AG04450 (cell line): ENCODE results near the gene TMPRSS11F. TPM values are rescaled to one million over a fixed set of nuclear protein-coding genes. Genes with fewer than 3 reads are reported as not detected.

ENCODE experiments used
- CTCF ChIA-PET: fragments of 300-600, 350-600 bp; formaldehyde crosslinking; extraction: SDS; loops from one replicate; lab custom pipeline; 2022; ENCODE audit warnings: antibody characterized with exemption, inconsistent platforms; lab: Charles Lee
- POLR2A ChIA-PET: fragments of 350-600 bp; formaldehyde crosslinking; extraction: SDS; loops from one replicate; lab custom pipeline; 2021; ENCODE audit warnings: antibody characterized with exemption, inconsistent platforms; lab: Yijun Ruan, JAX
- DNase-seq: peaks from one replicate; pipeline ENCODE4 v3.0.0-alpha.2; 2011; ENCODE audit warnings: low read depth, low spot score
- H3K27ac ChIP-seq: one replicate; pipeline ENCODE4 v1.5.1; 2012; ENCODE audit warnings: low read depth, low read length, control low read depth
- H3K27me3 ChIP-seq: one replicate; pipeline ENCODE4 v1.6.0; 2012; ENCODE audit warnings: low read length; ENCODE audit not compliant: control insufficient read depth, insufficient read depth
- H3K4me3 ChIP-seq: 2 replicates; pipeline ENCODE4 v1.5.1; 2011; ENCODE audit warnings: mild to moderate bottlenecking, low read depth, low read length, control low read depth
- H3K9me3 ChIP-seq: 2 replicates; pipeline ENCODE4 v1.5.1; 2012; ENCODE audit warnings: low read length; ENCODE audit not compliant: control insufficient read depth, insufficient read depth
- polyA plus RNA-seq: library from polyadenylated mRNA; depleted of rRNA; stranded (reverse); fragments of >200 nt; gene quantifications from 2 replicates; pipeline ENCODE4 v1.2.3, GENCODE V29; 2011
- TF ChIP-seq, protein P1 (sequence below): IDR thresholded peaks from 2 replicates; pipeline ENCODE4 v1.5.1; 2011; ENCODE audit warnings: low read depth, low read length, control low read depth, inconsistent platforms

The TMPRSS11F gene
- polyA plus RNA-seq, 1 experiment, result not detected

DNA sequence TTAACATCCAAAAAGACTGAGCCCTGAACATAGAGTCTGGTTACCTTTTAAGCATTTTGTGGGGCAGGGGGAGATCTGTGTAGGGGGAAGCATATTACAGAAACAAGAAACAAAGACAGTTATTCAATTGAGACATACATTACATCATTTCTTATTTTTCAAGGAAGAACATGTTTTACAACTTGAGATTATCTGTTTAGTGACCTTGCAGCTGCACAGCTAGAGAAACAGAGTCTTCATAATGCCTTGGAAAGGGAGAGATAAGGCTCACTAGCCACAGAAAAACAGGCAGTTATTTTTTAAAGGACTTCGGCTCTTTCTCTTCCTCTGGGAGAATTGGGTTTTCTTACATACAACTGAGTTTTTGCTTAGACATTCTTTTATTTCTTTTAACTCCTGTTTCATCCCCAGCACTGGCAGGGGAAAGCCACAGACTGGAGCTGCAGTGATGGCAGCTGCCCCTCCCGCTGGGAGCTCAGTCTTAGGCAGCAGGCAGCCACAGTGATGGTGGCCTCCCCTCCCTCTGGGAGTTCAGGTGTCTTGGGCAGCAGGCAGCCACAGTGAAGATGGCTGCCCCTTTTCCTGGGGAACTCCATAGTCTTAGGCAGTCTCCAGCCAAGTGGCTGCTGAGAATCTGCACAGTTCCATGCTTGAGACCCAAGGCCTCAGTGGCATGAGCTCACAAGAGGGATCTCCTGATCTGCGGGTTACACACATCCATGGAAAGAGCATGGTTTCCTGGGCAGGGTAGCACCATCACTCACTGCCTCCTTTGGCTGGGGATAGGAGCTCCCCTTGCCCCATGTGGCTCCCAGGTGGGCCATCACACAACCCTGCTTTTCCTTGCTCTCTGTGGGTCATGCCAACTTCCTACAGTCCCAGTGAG, 19.4 kb upstream of the TMPRSS11F start:
- Histone ChIP-seq H3K27me3 (no peaks in the 10 kb centered on the region), H3K9me3 (no peaks in the 10 kb centered on the region; the same call in 1 of the 2 replicates), H3K4me3 (no peak overlapping the region), H3K27ac (no peak overlapping the region)
- TF ChIP-seq, protein P1, sequence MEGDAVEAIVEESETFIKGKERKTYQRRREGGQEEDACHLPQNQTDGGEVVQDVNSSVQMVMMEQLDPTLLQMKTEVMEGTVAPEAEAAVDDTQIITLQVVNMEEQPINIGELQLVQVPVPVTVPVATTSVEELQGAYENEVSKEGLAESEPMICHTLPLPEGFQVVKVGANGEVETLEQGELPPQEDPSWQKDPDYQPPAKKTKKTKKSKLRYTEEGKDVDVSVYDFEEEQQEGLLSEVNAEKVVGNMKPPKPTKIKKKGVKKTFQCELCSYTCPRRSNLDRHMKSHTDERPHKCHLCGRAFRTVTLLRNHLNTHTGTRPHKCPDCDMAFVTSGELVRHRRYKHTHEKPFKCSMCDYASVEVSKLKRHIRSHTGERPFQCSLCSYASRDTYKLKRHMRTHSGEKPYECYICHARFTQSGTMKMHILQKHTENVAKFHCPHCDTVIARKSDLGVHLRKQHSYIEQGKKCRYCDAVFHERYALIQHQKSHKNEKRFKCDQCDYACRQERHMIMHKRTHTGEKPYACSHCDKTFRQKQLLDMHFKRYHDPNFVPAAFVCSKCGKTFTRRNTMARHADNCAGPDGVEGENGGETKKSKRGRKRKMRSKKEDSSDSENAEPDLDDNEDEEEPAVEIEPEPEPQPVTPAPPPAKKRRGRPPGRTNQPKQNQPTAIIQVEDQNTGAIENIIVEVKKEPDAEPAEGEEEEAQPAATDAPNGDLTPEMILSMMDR, result no peak
- POLR2A ChIA-PET, result no interaction called here
- CTCF ChIA-PET, result no interaction called here
- no peak for DNase-seq

DNA sequence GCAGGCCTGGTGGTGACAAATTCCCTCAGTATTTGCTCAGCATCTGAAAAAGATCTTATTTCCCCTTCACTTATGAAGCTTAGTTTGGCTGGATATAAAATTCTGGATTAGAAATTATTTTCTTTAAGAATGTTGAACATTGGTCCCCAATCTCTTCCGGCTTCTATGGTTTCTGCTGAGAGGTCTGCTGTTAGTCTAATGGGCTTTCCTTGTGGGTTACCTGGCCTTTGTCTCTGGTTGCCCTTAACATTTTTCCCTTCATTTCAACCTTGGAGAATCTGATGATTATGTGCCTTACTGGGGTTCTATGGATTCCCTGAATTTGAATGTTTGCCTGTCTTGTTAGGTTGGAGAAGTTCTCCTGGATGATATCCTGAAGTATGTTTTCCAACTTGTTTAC, 17.4 kb upstream of the TMPRSS11F start:
- H3K4me3 ChIP-seq, result no peak overlapping the region
- POLR2A ChIA-PET, result no interaction called here
- TF ChIP-seq, protein P1, result no peak
- no peaks in the 10 kb centered on the region; the same call in 1 of the 2 replicates for H3K9me3 ChIP-seq
- CTCF ChIA-PET, result no interaction called here
- H3K27ac ChIP-seq, result no peak overlapping the region
- no peaks in the 10 kb centered on the region for H3K27me3 ChIP-seq
- no peak for DNase-seq

DNA sequence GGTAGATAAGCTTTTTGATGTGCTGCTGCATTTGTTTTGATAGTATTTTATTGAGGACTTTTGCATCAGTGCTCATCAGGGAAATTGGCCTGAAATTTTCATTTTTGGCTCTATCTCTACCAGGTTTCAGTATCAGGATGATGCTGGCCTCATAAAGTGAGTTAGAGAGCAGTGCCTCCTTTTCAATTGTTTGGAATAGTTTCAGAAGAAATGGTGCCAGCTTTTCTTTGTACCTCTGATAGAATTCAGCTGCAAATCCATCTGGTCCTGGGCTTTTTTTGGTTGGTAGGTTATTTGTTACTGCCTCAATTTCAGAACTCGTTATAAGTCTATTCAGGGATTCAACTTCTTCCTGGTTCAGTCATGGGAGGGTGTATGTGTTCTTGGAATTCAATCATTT, 15.6 kb upstream of the TMPRSS11F start:
- Histone ChIP-seq H3K4me3 (no peak overlapping the region), H3K27me3 (no peaks in the 10 kb centered on the region), H3K9me3 (no peaks in the 10 kb centered on the region; the same call in 1 of the 2 replicates), H3K27ac (no peak overlapping the region)
- ChIA-PET CTCF (no interaction called here), POLR2A (no interaction called here)
- TF ChIP-seq, protein P1, result no peak
- DNase-seq, result no peak

DNA sequence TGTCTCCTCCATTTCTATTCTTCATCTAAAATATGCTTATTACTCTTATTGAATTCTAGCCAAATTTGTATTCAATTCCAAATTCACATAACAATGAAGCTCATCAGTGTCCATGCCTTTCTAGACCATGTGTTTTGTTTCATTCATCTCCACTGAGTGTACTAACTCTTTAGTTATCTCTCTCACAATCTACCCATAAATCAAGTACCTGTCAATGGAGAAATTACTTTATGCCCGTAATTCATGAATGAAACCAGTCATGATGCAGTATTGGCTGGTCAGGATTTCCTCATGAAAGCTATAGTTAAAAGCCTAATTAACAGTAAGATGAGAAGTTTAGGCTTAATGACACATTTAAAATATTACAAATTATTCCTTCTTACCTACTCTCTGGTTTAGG, 12.2 kb upstream of the TMPRSS11F start:
- DNase-seq, result no peak
- CTCF ChIA-PET, result no interaction called here
- H3K4me3 ChIP-seq, result no peak overlapping the region
- POLR2A ChIA-PET, result no interaction called here
- no peaks in the 10 kb centered on the region for H3K9me3 ChIP-seq
- TF ChIP-seq, protein P1, result no peak
- H3K27me3 ChIP-seq, result no peaks in the 10 kb centered on the region
- H3K27ac ChIP-seq, result no peak overlapping the region

DNA sequence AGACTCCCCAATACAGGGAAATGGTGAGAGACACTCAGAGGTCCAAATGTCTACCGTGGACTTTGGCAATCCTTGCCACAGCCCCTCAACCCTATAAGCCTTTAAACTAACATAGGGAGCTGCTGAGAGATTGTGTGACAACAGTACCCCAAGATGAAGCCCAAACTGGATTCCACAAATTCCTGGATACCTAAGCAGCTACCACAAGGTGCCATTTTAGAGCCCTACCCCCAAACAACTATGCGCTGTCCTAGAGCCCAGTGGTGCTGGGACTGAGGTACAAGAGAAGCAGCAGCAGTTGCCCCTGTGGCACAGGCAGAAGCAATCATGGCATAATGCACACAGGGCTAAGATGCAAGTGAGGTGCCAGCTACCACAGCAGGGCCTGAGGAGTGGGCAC, 2.7 kb upstream of the TMPRSS11F start:
- TF ChIP-seq, protein P1, result no peak
- no peak overlapping the region for H3K27ac ChIP-seq
- CTCF ChIA-PET, result no interaction called here
- POLR2A ChIA-PET, result no interaction called here
- no peaks in the 10 kb centered on the region for H3K27me3 ChIP-seq
- no peak overlapping the region for H3K4me3 ChIP-seq
- DNase-seq, result no peak
- peaks cover 5% of the 10 kb centered on the region; the same call in 1 of the 2 replicates for H3K9me3 ChIP-seq
